ENCODE results near the gene SIM1.
"Not testable (repeated sequence)": the region's sequence is repeated elsewhere in the genome, so short reads cannot be mapped to it uniquely, and the experiment has no call there.

SIM1 gene

GRCh38 chr6:100354736-100355641 lies 109.7 kb downstream of the SIM1 start:
- not testable (repeated sequence) for DNase-seq (ENCODE audit: low read depth in 2 of 2)

GRCh38 chr6:100353276-100354015 lies 111.3 kb downstream of the SIM1 start:
- no peak for DNase-seq (ENCODE audit: low read depth in 2 of 2)

GRCh38 chr6:100350139-100350538 lies 114.6 kb downstream of the SIM1 start:
- no peak for DNase-seq (ENCODE audit: low read depth in 2 of 2)

GRCh38 chr6:100349366-100349765 lies 115.4 kb downstream of the SIM1 start:
- no peak for DNase-seq (ENCODE audit: low read depth in 2 of 2)

- no peak for DNase-seq (ENCODE audit: low read depth in 2 of 2)
Observed at GRCh38 chr6:100347901-100348550, 116.7 kb downstream of the SIM1 start.

GRCh38 chr6:100346828-100347227 lies 117.9 kb downstream of the SIM1 start:
- no peak for DNase-seq (ENCODE audit: low read depth in 2 of 2)

GRCh38 chr6:100346203-100346602 lies 118.5 kb downstream of the SIM1 start:
- DNase-seq (ENCODE audit: low read depth in 2 of 2) = no peak

GRCh38 chr6:100344761-100345160 lies 120.0 kb downstream of the SIM1 start:
- DNase-seq (ENCODE audit: low read depth in 2 of 2) = no peak

- DNase-seq (ENCODE audit: low read depth in 2 of 2) = no peak
Observed at GRCh38 chr6:100344321-100344720, 120.4 kb downstream of the SIM1 start.

GRCh38 chr6:100343316-100344077 lies 121.2 kb downstream of the SIM1 start:
- no peak for DNase-seq (ENCODE audit: low read depth in 2 of 2)

- no peak for DNase-seq (ENCODE audit: low read depth in 2 of 2)
Observed at GRCh38 chr6:100342830-100343229, 121.9 kb downstream of the SIM1 start.

- DNase-seq (ENCODE audit: low read depth in 2 of 2) = no peak
Observed at GRCh38 chr6:100339574-100340255, 125.0 kb downstream of the SIM1 start.

GRCh38 chr6:100338090-100338489 lies 126.6 kb downstream of the SIM1 start:
- DNase-seq (ENCODE audit: low read depth in 2 of 2) = no peak

GRCh38 chr6:100336876-100337275 lies 127.8 kb downstream of the SIM1 start:
- DNase-seq (ENCODE audit: low read depth in 2 of 2) = no peak

- DNase-seq (ENCODE audit: low read depth in 2 of 2) = no peak
Observed at GRCh38 chr6:100335991-100336390, 128.7 kb downstream of the SIM1 start.
